ENCODE results near the gene RASL10B. TPM values are rescaled to one million over a fixed set of nuclear protein-coding genes. Genes with fewer than 3 reads are reported as not detected.

Gene RASL10B
- polyA plus RNA-seq, 1 donor (not counting 4 experiments of a cell fraction or from before 2014, with no cell fraction given), result 0.07 TPM

GRCh38 chr17:35714988-35715387, 16.5 kb upstream of the RASL10B start:
- Histone ChIP-seq H2AFZ (ENCODE audit: control insufficient read depth, low read length) (no peak overlapping the region), H4K20me1 (ENCODE audit: control insufficient read depth, extremely low read depth, insufficient read depth, low read length) (no peaks in the 10 kb centered on the region), H3K4me3 (ENCODE audit: control insufficient read depth in 2 of 3, extremely low read depth in 1 of 3, insufficient read depth in 2 of 3, low read depth in 1 of 3, low read length in 3 of 3) (no peak overlapping the region), H3K36me3 (ENCODE audit: control insufficient read depth in 2 of 2, extremely low read depth in 1 of 2, insufficient read depth in 2 of 2, low read length in 2 of 2) (peaks cover 31 to 38% of the 10 kb centered on the region in 2 experiments), H3K9me1 (ENCODE audit: control insufficient read depth, extremely low read depth, insufficient read depth, low read length) (no peaks in the 10 kb centered on the region), H3K4me1 (ENCODE audit: control insufficient read depth, extremely low read depth, insufficient read depth, low read length) (peaks cover 2% of the 10 kb centered on the region), H3K27me3 (ENCODE audit: control insufficient read depth, extremely low read depth, insufficient read depth, low read length) (no peaks in the 10 kb centered on the region), H3K79me2 (ENCODE audit: control insufficient read depth, insufficient read depth, low read length) (no peaks in the 10 kb centered on the region), H3K27ac (ENCODE audit: control insufficient read depth, insufficient read depth, low read length) (no peak overlapping the region), H3K9me3 (ENCODE audit: control insufficient read depth, low read depth, low read length) (no peaks in the 10 kb centered on the region), H3K4me2 (ENCODE audit: control insufficient read depth, extremely low read depth, insufficient read depth, low read depth, low read length) (no peak overlapping the region), H3K9ac (ENCODE audit: control insufficient read depth, extremely low read depth, insufficient read depth, low read length) (no peak overlapping the region)
- TF ChIP-seq CTCF (optimal IDR thresholded peaks at IDR 0.05 in 1 of 3, IDR thresholded peaks at IDR 0.05 in 1 of 3, conservative IDR thresholded peaks at IDR 0.05 in 1 of 3; ENCODE audit: extremely low read depth in 1 of 3, insufficient read depth in 2 of 3, low read length in 3 of 3) (no peak), EZH2 (IDR thresholded peaks at IDR 0.05; ENCODE audit: low read length) (no peak)
- no peak for DNase-seq (ENCODE audit: low read depth, low spot score)
- no peak for FAIRE-seq
- dilution Hi-C loops (cut with MboI; ENCODE audit: extremely low pct_ligation_motif_present, low sequenced_read_pairs), result no loop called here

GRCh38 chr17:35715416-35715815, 16.0 kb upstream of the RASL10B start:
- Histone ChIP-seq H3K27ac (ENCODE audit: control insufficient read depth, insufficient read depth, low read length) (no peak overlapping the region), H3K4me3 (ENCODE audit: control insufficient read depth in 2 of 3, extremely low read depth in 1 of 3, insufficient read depth in 2 of 3, low read depth in 1 of 3, low read length in 3 of 3) (no peak overlapping the region), H3K4me2 (ENCODE audit: control insufficient read depth, extremely low read depth, insufficient read depth, low read depth, low read length) (no peak overlapping the region), H2AFZ (ENCODE audit: control insufficient read depth, low read length) (no peak overlapping the region), H4K20me1 (ENCODE audit: control insufficient read depth, extremely low read depth, insufficient read depth, low read length) (no peaks in the 10 kb centered on the region), H3K36me3 (ENCODE audit: control insufficient read depth in 2 of 2, extremely low read depth in 1 of 2, insufficient read depth in 2 of 2, low read length in 2 of 2) (peaks cover 31 to 34% of the 10 kb centered on the region in 2 experiments), H3K9ac (ENCODE audit: control insufficient read depth, extremely low read depth, insufficient read depth, low read length) (no peak overlapping the region), H3K27me3 (ENCODE audit: control insufficient read depth, extremely low read depth, insufficient read depth, low read length) (no peaks in the 10 kb centered on the region), H3K4me1 (ENCODE audit: control insufficient read depth, extremely low read depth, insufficient read depth, low read length) (no peaks in the 10 kb centered on the region), H3K9me3 (ENCODE audit: control insufficient read depth, low read depth, low read length) (no peaks in the 10 kb centered on the region), H3K9me1 (ENCODE audit: control insufficient read depth, extremely low read depth, insufficient read depth, low read length) (no peaks in the 10 kb centered on the region), H3K79me2 (ENCODE audit: control insufficient read depth, insufficient read depth, low read length) (no peaks in the 10 kb centered on the region)
- dilution Hi-C loops (cut with MboI; ENCODE audit: extremely low pct_ligation_motif_present, low sequenced_read_pairs), result no loop called here
- TF ChIP-seq EZH2 (IDR thresholded peaks at IDR 0.05; ENCODE audit: low read length), result no peak
- TF ChIP-seq CTCF (optimal IDR thresholded peaks at IDR 0.05 in 1 of 3, IDR thresholded peaks at IDR 0.05 in 1 of 3, conservative IDR thresholded peaks at IDR 0.05 in 1 of 3; ENCODE audit: extremely low read depth in 1 of 3, insufficient read depth in 2 of 3, low read length in 3 of 3), result no peak
- DNase-seq (ENCODE audit: low read depth, low spot score) (no peak), FAIRE-seq (no peak)

All from keratinocyte (primary cell).